CD4-positive, alpha-beta memory T cell (primary cell): ENCODE results near the gene MAOB. TPM values are rescaled to one million over a fixed set of nuclear protein-coding genes. Genes with fewer than 3 reads are reported as not detected.

Experiments
- CTCF ChIA-PET: fragments of 350-600 bp; sonication (Branson Sonifier 250); formaldehyde crosslinking; loops from one replicate; lab custom pipeline; 2021; ENCODE audit warnings: inconsistent platforms; ENCODE audit not compliant: partially characterized antibody; lab: Charles Lee
- POLR2A ChIA-PET: fragments of 350-600 bp; sonication (Branson Sonifier 250); formaldehyde crosslinking; loops from one replicate; lab custom pipeline; 2021; ENCODE audit not compliant: partially characterized antibody; lab: Charles Lee
- DNase-seq, 5 donors: peaks; one replicate each; pipeline versions ENCODE4 v3.0.0 to v3.0.0-alpha.2; 2020 to 2022; ENCODE audit warnings: mixed read lengths in 1 of 5
- H3K27ac ChIP-seq: one replicate; pipeline ENCODE4 v1.7.0; 2013; ENCODE audit warnings: low read depth, low read length
- H3K27me3 ChIP-seq: 2 replicates; pipeline ENCODE4 v1.7.0; 2013; ENCODE audit warnings: mild to moderate bottlenecking, low read length, moderate library complexity; ENCODE audit not compliant: insufficient read depth
- H3K36me3 ChIP-seq: 2 replicates; pipeline ENCODE4 v1.7.0; 2013; ENCODE audit warnings: mild to moderate bottlenecking, low read length, moderate library complexity; ENCODE audit not compliant: insufficient read depth
- H3K4me1 ChIP-seq: 2 replicates; pipeline ENCODE4 v1.7.0; 2013; ENCODE audit warnings: mild to moderate bottlenecking, low read length, moderate library complexity; ENCODE audit not compliant: insufficient read depth
- H3K4me3 ChIP-seq, 2 donors: one replicate each; pipeline ENCODE4 v1.7.0; 2013; ENCODE audit warnings: low read length in 2 of 2, mild to moderate bottlenecking in 1 of 2
- H3K9me3 ChIP-seq, 2 donors: one replicate each; pipeline ENCODE4 v1.7.0; 2013; ENCODE audit warnings: low read length in 2 of 2, control low read depth in 1 of 2; ENCODE audit not compliant: control insufficient read depth in 1 of 2
- H3K27ac Mint-ChIP-seq, 7 donors: one replicate each; pipeline ENCODE4 v1.8.0; 2020 to 2021; ENCODE audit warnings: mixed read lengths in 7 of 7, mild to moderate bottlenecking in 6 of 7, inconsistent platforms in 3 of 7, moderate library complexity in 3 of 7
- H3K27me3 Mint-ChIP-seq, 2 donors: one replicate each; pipeline ENCODE4 v1.8.0; 2020 to 2021; ENCODE audit warnings: mixed read lengths in 2 of 2
- H3K36me3 Mint-ChIP-seq, 2 donors: one replicate each; pipeline ENCODE4 v1.8.0; 2020 to 2021; ENCODE audit warnings: mixed read lengths in 2 of 2, inconsistent platforms in 1 of 2, mild to moderate bottlenecking in 1 of 2
- H3K4me1 Mint-ChIP-seq, 4 donors: one replicate each; pipeline ENCODE4 v1.8.0; 2020 to 2021; ENCODE audit warnings: mixed read lengths in 4 of 4, mild to moderate bottlenecking in 1 of 4
- H3K4me3 Mint-ChIP-seq, 8 donors: one replicate each; pipeline ENCODE4 v1.8.0; 2020 to 2021; ENCODE audit warnings: mixed read lengths in 8 of 8, mild to moderate bottlenecking in 7 of 8, moderate library complexity in 6 of 8, inconsistent platforms in 3 of 8
- H3K9me3 Mint-ChIP-seq, 8 donors: one replicate each; pipeline ENCODE4 v1.8.0; 2020 to 2021; ENCODE audit warnings: mixed read lengths in 8 of 8, mild to moderate bottlenecking in 5 of 8, inconsistent platforms in 3 of 8, moderate library complexity in 1 of 8
- intact Hi-C: fragments of 100-400 bp; cut with micrococcal nuclease; formaldehyde crosslinking; loops from one replicate; pipeline ENCODE4 v1.15.1; 2023
- polyA plus RNA-seq, 2 donors: library from polyadenylated mRNA; unstranded; fragments of 300-500 nt; fragmentation: Illumina TruSeq; gene quantifications; one replicate each; pipeline ENCODE4 v1.2.3, GENCODE V29; 2021
- total RNA-seq, 2 experiments: library from RNA; stranded (reverse); gene quantifications; one replicate each; pipeline ENCODE4 v1.2.3, GENCODE V29; 2021

The MAOB gene
- total and polyA plus RNA-seq, 4 experiments from 2014 or later, result not detected

DNA sequence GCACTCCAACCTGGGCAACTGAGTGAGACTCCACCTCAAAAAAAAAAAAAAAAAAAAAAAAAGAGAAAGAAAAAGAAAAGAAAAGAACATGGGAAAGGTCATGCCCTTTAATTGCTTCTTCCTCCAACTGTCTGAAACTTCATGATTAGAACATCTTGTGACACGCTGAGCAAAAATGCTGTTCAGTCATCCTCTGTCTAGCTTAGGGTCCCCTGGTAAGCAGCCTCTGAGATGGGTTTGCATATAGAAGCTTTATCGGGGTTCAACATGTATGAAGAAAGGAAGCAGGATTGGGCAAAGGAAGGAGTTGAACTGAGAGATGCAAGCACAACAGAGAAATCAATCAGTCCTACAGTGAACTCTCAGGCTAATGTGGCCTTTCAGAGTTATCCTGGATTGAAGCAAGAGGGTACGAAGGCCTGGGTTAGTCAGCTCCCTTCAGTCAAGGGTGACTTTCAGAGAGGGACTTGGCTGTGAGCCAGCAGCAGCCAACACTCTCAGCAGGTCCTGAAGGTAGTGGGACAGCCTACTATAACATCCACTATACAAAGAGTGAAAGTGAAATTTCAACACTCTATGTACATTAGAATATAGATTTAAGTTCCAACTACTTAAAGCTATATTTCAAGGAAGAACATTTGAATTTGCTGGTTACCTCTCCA lies 11.4 kb downstream of the MAOB start:
- ChIA-PET CTCF (no interaction called here), POLR2A (no interaction called here)
- H3K36me3 Mint-ChIP-seq, result no peaks in the 10 kb centered on the region
- Histone ChIP-seq H3K36me3 (no peaks in the 10 kb centered on the region), H3K27me3 (no peaks in the 10 kb centered on the region), H3K27ac (no peak overlapping the region), H3K4me3 (no peak overlapping the region), H3K9me3 (no peaks in the 10 kb centered on the region), H3K4me1 (no peaks in the 10 kb centered on the region)
- H3K4me3 Mint-ChIP-seq, result no peak overlapping the region
- H3K9me3 Mint-ChIP-seq, result peaks cover 0 to 4% (median 0%) of the 10 kb centered on the region in 8 donors
- H3K27me3 Mint-ChIP-seq, result peaks cover 2 to 3% of the 10 kb centered on the region in 2 donors
- no peaks in the 10 kb centered on the region for H3K4me1 Mint-ChIP-seq
- DNase-seq, result no peak
- intact Hi-C loops, result no loop called here
- H3K27ac Mint-ChIP-seq, result no peak overlapping the region

DNA sequence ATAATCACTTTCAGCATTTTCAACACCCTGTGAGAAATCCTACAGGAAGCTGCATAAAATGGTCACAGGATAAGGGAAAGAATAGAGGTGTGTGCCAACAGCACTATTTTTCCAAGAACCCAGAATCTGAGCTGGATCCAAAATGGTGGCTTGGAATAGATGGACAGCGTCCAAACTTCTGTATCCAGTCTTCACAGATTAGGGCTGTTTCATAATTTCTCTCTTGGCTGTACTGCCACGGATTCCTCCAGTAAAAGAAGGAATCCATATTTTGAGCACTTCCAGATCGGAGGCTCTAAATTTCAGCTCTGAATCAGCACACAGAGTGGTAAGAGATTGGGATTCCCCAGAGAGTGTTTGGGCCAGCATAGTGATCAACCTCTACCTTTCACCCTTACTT lies 12.2 kb downstream of the MAOB start:
- Mint-ChIP-seq H3K4me3 (no peak overlapping the region), H3K27me3 (peaks cover 2 to 3% of the 10 kb centered on the region in 2 donors), H3K4me1 (no peaks in the 10 kb centered on the region), H3K36me3 (no peaks in the 10 kb centered on the region), H3K9me3 (peaks cover 0 to 4% (median 0%) of the 10 kb centered on the region in 8 donors), H3K27ac (no peak overlapping the region)
- POLR2A ChIA-PET, result no interaction called here
- Histone ChIP-seq H3K36me3 (no peaks in the 10 kb centered on the region), H3K4me3 (no peak overlapping the region), H3K9me3 (no peaks in the 10 kb centered on the region), H3K27me3 (no peaks in the 10 kb centered on the region), H3K27ac (no peak overlapping the region), H3K4me1 (no peaks in the 10 kb centered on the region)
- intact Hi-C loops, result no loop called here
- DNase-seq, result peak in 1 of 5 donors; percentile 36
- CTCF ChIA-PET, result no interaction called here

DNA sequence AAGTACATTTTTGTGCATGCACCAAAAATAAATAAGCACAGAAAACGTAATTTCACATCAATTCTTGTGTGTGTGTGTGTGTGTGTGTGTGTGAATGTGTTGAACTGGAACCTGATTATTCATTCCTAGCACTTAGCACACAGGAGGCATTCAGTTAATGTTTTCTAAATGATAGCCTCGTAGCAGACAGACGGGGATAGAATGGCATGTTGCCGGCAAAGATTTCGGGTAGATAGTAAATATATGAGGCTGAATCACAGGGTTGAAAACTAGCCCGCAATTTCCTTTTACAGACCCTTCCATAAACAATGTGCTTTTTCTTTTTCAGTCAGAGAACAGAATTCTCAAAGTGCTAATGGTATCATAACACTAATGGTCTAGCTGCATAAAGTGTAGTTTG lies 13.5 kb downstream of the MAOB start:
- Mint-ChIP-seq H3K36me3 (no peaks in the 10 kb centered on the region), H3K4me3 (no peak overlapping the region), H3K9me3 (peaks cover 0 to 4% (median 0%) of the 10 kb centered on the region in 8 donors), H3K4me1 (no peaks in the 10 kb centered on the region), H3K27me3 (peaks cover 2 to 3% of the 10 kb centered on the region in 2 donors), H3K27ac (no peak overlapping the region)
- no peak for DNase-seq
- CTCF ChIA-PET, result no interaction called here
- Histone ChIP-seq H3K9me3 (no peaks in the 10 kb centered on the region), H3K27me3 (no peaks in the 10 kb centered on the region), H3K36me3 (no peaks in the 10 kb centered on the region), H3K27ac (no peak overlapping the region), H3K4me3 (no peak overlapping the region), H3K4me1 (no peaks in the 10 kb centered on the region)
- POLR2A ChIA-PET, result no interaction called here
- intact Hi-C loops, result no loop called here

DNA sequence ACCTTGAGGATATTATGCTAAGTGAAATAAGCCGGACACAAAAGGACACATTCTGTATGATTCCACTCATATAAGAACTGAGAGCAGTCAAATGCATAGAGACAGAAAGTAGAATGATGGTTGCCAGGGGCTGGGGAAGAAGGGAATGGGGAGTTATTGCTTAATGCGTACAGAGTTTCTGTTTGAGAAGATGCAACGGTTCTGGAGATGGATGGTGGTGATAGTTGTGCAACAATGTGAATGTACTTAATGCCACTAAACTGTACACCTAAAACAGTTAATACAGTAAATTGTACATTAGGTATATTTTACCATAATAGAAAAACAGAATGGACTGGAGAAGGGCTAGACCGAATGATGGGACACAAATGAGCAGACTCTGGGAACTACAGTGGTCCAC lies 15.8 kb downstream of the MAOB start:
- no peaks in the 10 kb centered on the region for H3K36me3 Mint-ChIP-seq
- intact Hi-C loops, result no loop called here
- H3K36me3 ChIP-seq, result no peaks in the 10 kb centered on the region
- no peak overlapping the region for H3K4me3 Mint-ChIP-seq
- H3K4me1 ChIP-seq, result no peaks in the 10 kb centered on the region
- H3K27me3 Mint-ChIP-seq, result peaks cover 0 to 2% of the 10 kb centered on the region in 2 donors
- ChIA-PET CTCF (no interaction called here), POLR2A (no interaction called here)
- peaks cover 0 to 1% (median 0%) of the 10 kb centered on the region in 8 donors for H3K9me3 Mint-ChIP-seq
- DNase-seq, result no peak
- no peaks in the 10 kb centered on the region for H3K9me3 ChIP-seq
- no peak overlapping the region for H3K27ac Mint-ChIP-seq
- no peaks in the 10 kb centered on the region for H3K27me3 ChIP-seq
- H3K4me1 Mint-ChIP-seq, result no peaks in the 10 kb centered on the region
- no peak overlapping the region for H3K4me3 ChIP-seq
- no peak overlapping the region for H3K27ac ChIP-seq

DNA sequence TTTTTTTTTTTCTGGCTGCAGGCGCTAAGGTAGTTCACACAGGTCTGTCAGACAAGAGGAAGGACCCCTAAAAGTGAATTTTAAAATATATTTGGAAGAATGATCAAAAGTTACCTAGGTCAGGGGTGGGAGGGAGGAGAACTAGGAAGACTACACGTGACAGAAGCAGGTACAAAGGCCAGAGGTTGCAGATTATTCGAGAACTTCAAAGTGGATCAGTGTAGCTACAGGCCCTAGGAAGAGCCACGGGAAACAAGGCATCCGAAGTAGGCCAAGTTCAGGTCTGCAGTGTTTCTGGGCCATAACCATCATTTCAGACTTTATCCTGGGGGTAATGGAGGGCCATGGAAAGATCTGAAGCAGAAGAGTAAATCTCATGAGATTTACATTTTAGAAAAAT lies 16.5 kb downstream of the MAOB start:
- Histone ChIP-seq H3K27ac (no peak overlapping the region), H3K4me1 (no peaks in the 10 kb centered on the region), H3K27me3 (no peaks in the 10 kb centered on the region), H3K9me3 (no peaks in the 10 kb centered on the region), H3K36me3 (no peaks in the 10 kb centered on the region), H3K4me3 (no peak overlapping the region)
- POLR2A ChIA-PET, result no interaction called here
- H3K9me3 Mint-ChIP-seq, result peaks cover 0 to 1% (median 0%) of the 10 kb centered on the region in 8 donors
- H3K36me3 Mint-ChIP-seq, result no peaks in the 10 kb centered on the region
- peaks cover 0 to 2% of the 10 kb centered on the region in 2 donors for H3K27me3 Mint-ChIP-seq
- CTCF ChIA-PET, result no interaction called here
- intact Hi-C loops, result no loop called here
- no peak overlapping the region for H3K4me3 Mint-ChIP-seq
- H3K4me1 Mint-ChIP-seq, result no peaks in the 10 kb centered on the region
- no peak for DNase-seq
- H3K27ac Mint-ChIP-seq, result no peak overlapping the region

DNA sequence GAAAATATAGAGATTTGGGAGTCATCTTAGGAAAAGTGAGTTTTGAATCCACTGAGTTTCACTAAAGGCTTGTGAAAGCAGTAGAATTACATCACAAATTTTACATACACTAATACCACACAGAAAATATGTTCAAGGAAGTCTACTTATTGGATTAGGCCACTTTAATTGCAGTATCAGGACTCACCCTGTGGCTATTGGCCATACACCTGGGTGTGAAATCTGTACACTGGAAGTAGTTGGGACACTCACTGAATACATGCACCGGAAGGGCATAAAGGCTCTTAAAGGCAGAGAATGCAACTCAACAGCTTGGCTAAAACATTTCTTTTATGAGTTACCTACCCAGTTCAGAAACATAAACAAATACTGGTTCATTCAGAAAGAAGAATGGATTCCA lies 19.8 kb downstream of the MAOB start:
- no peak overlapping the region for H3K4me3 ChIP-seq
- ChIA-PET CTCF (no interaction called here), POLR2A (no interaction called here)
- Mint-ChIP-seq H3K4me1 (no peaks in the 10 kb centered on the region), H3K27me3 (no peaks in the 10 kb centered on the region), H3K9me3 (peaks cover 0 to 1% (median 0%) of the 10 kb centered on the region in 8 donors), H3K4me3 (no peak overlapping the region), H3K36me3 (no peaks in the 10 kb centered on the region), H3K27ac (no peak overlapping the region)
- intact Hi-C loops, result no loop called here
- no peak overlapping the region for H3K27ac ChIP-seq
- no peaks in the 10 kb centered on the region for H3K36me3 ChIP-seq
- H3K27me3 ChIP-seq, result no peaks in the 10 kb centered on the region
- DNase-seq, result no peak
- no peaks in the 10 kb centered on the region for H3K4me1 ChIP-seq
- no peaks in the 10 kb centered on the region for H3K9me3 ChIP-seq

DNA sequence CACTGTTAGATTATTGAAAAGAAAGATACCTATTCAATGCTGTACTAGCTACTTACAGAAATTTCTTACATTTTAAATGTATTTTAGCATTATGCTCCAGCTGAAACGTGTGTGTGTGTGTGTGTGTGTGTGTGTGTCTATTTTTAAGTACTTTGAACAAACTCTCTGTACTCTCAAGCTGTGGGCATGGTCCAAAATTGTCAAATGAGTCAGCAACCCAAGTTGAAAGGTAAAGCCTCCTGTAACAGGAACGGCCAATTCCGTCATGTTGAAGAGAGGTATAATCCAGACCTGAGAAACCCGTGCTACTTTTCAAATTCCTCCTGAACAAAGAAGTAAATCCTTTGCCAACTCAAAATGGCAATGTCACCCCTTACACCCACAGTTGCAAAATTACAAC lies 20.5 kb downstream of the MAOB start:
- Mint-ChIP-seq H3K36me3 (no peaks in the 10 kb centered on the region), H3K9me3 (peaks cover 0 to 1% (median 0%) of the 10 kb centered on the region in 8 donors), H3K4me3 (no peak overlapping the region), H3K27ac (no peak overlapping the region), H3K27me3 (no peaks in the 10 kb centered on the region), H3K4me1 (no peaks in the 10 kb centered on the region)
- POLR2A ChIA-PET, result no interaction called here
- H3K4me3 ChIP-seq, result no peak overlapping the region
- no peak overlapping the region for H3K27ac ChIP-seq
- CTCF ChIA-PET, result no interaction called here
- no peaks in the 10 kb centered on the region for H3K4me1 ChIP-seq
- no peaks in the 10 kb centered on the region for H3K9me3 ChIP-seq
- DNase-seq, result no peak
- no peaks in the 10 kb centered on the region for H3K36me3 ChIP-seq
- intact Hi-C loops, result no loop called here
- H3K27me3 ChIP-seq, result no peaks in the 10 kb centered on the region
